Central memory CD4-positive, alpha-beta T cell (primary cell): Measurements from ENCODE around the gene SRMS.

Experiments used
- DNase-seq: peaks from one replicate; pipeline ENCODE4 v3.0.0; 2022

Gene SRMS

DNA sequence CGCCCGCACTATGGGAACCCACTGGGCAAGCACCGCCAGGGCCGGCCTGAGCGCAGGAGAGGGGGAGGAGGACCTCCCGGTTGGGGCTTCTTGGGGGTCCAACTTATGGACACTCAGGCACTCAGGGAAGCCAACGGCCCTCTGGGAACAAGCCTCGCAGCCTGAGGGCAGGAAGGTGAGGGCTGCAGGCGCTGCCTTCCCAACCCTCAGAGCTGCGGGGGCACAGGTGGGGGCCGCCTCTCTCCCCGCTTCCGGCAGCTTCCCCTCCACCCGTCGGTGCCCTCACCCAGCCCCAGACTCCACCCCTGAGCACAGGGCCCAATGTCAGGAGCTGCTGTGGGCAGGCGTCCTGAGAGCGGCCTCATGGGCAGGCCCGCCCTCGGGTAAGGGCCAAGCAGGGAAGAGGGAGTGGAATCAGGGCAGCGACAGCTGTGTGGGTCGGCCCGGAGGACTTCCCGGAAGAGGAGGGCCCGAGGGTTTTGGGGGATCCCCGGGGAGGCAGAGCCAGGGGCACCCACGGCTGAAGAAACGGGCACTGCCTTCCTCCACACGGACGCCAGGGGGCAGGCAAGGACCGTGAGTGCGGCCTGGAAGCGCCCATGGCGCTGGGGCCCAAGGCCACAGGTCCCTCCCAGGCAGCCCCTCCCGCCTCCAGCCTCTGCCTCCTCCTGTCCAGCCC is 9.9 kb downstream of the SRMS start:
- peak; percentile 92 for DNase-seq

DNA sequence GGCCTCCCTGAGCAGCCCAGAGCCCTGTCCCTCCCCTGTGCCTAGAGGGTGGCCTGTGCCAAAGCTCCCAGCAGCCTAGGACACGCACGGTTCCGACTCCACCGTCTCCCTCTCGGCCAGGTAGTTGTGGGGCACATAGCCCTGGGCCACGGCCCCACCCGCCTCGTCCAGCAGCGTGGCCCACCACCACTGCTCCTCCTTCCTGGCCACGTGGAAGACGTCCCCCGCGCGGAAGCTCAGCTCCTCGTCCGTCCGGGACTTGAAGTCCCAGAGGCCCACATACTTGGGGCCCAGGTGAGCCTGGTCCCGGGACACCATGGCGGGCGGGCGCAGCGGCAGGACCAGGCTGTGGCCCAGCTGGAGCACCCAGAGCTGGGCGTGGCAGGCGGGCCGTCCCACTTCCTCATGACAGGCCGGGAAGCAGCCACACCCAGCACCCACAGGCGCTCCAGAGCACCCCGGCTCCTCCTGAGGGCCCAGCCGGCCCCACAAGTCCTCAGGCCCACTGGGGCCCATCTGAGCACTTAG is 10.5 kb downstream of the SRMS start, which contains the start of gene PTK6:
Gene PTK6 (minus strand): TSS at position 380 of the 528 bp plus-strand sequence. CDS start 62 bp downstream, at position 318.
- no peak for DNase-seq

DNA sequence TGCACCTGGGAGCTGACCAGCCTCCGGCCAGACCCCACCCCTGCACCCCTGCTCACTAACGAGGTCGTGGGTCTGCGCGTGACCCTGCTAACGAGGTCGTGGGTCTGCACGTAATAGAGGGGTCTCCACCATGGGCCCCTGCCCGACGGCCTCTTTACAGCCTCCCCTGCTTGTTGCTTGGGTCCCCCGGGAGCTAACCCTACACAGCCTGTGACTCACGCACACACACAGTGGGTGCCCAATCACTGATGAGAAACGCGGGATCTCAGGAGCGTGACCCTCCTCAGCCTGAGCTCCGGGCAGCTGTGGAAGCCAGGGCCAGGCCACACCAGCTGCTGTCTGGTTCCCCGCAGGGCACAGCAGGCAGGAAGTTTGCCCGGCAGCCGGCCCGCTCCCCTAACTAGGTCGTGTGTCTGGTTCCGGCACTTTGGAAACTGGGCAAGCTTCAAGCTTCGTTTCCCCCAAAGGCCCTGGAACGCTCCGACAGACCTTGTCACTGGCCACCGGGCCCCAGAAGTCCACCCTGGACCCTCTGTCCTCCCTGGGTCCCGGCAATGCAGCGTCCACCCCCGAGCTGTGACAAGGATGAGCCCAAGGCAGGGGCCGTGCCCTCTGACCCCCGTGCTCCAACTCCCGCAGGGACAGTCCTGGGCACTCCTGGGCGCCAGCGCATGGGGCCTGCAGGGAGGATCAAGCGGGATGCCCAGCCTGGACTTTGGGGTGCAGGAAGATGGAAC is 11.1 kb downstream of the SRMS start:
- no peak for DNase-seq

DNA sequence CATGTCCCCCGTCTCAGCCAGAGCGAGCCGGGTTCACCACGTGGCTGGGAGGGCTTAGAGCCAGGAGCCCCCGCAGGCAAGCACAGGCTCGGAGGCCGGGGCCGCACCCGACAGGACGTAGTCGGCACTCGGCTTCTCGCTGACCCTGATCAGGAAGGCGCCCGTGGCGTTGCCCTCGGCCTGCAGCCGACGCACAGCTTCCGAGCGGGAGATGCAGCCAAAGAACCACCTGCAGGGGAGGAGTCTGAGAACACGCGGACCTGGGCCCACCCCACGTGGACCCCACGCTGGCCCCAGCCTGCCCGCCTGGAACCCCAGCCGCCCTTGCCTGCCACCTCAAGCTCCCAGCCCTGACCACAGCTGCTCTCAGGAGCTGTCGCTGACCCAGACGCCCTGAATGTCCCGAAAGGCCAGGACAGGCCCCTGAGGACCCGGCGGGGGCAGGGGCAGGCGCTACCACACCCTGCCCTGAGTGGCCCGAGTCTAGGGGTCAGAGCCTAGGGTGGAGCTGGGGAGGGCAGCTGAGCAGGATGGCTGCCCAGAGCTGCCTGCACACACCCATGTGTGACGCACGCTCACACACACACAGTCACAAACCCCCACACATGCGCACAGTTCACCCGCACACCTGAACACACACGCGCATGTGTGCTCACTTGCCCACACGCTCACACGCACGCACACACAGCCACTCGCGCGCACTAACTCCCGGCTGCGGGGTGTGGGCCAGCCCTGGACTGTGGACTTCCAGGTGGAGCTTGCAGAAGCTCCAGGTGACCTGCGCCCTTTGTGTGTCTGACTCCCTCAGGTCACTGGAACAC is 12.5 kb downstream of the SRMS start:
- no peak for DNase-seq

DNA sequence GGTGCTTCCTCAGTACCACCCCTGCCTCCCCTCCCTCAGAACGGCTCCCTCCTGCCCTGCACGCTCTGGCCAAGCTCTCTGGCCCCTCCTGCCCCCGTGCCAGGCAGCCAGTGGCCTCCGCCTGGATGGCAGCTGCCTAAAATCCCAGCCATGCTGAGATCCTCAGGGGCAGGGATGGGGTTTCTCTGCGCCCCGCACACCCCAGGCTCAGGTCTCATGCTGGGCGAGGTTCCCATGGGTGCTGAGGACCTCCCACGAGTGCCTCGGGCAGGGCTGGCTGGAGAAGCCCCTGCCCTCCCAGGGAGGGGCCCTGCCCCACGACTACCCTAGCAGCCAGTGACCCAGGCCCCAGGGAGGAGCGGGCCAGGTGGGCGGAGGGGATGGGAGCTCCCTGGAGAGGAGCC is 13.1 kb downstream of the SRMS start:
- DNase-seq = no peak

DNA sequence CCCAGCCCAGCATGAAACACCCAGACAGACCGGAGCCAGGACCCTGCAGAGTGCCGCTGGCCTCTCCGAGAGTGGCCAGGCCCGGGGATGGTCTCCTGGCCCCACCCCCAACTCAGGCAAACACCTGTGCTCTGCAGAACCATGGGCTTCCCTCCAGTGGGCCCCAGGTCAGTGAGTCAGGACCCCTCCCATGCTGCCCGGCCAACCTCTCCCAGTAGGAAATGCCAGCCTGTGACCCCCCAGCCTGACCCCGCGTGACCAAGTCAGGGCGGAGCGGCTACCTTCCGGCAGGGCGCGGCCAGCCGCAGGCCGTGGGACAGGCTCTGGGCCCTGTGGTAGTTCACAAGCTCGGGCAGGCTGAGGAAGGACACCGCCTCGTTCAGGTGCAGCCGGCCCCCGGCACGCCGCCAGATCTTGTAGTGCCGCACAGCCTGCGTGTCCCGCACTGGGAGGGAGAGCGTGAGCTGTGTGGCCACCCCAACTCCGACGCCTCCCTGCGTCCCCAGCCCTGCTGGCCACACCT is 13.6 kb downstream of the SRMS start:
- no peak for DNase-seq

DNA sequence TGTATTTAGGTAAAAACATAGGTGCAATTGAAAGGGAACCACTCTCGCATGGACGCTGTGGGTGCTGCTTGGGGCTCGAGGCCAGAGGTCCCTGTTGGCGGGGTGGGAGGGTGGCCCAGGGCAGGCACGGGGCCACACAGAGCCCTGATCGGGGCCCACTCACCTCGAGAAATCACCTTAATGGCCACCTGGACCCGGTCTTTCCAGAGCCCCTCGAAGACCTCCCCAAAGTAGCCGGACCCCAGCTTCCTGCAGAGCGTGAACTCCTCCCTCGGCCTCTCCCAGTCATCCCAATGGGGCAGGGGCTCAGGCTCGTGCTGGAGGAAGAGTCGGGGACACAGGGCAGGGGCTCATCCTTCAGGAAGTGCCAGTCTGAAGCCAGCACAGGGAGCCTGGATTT is 14.2 kb downstream of the SRMS start:
- no peak for DNase-seq

DNA sequence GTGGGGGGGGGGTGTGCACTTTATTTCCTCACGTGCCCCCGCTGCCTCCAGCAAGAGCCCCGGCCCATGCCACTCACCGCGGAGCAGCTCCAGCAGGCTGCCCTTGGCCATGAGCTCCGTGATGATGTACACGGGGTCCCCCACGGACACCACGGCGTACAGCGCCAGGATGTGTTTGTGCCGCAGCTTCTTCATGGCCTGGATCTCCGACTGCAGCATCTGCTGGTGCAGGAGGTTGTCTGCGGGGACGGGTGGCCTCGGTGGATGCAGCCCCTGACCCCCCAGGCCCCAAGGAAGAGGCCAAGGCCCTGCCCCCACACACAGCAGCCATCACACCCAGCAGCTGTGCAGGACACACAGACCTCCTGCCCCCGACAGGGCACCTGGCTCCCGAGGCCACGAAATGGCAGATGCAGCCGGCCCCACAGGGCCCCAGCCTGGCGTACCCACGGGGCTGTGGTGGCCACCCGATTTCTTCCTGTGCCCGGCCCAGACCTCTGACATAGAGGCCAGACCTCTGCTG is 15.0 kb downstream of the SRMS start:
- no peak for DNase-seq

DNA sequence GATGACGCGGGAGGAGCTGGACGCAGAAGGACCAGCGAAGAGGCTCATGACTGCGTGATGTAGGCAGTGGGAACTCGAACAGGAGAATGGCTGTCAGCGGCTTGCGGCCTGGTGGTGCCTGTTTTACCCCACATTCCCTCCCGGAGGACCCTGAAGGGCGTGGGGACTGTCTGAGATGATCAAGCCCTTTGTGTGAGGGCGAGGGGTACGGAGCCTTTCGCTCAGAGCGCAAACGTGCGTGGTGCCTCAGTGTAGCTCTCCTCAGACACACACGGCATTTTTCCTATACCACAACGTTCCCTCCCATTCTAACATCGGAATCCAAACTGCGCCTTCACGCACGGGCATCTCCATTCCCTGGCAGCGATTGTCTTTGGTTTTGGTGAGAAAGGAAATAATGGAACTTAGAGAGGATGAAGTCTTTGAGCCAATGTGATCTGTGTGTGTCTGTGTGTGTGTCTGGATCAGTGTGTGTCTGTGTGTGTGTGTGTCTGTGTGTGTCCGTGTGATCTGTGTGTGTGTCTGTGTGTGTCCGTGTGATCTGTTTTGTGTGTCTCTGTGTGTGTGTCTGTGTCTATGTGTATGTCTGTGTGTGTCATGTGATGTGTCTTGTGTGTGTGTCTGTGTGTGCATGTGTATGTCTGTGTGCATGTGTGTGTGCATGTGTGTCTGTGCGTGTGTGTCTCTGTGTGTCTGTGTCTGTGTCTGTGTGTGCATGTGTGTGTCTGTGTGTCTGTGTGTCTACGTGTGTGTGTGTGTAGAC is 15.7 kb downstream of the SRMS start:
- DNase-seq = no peak

DNA sequence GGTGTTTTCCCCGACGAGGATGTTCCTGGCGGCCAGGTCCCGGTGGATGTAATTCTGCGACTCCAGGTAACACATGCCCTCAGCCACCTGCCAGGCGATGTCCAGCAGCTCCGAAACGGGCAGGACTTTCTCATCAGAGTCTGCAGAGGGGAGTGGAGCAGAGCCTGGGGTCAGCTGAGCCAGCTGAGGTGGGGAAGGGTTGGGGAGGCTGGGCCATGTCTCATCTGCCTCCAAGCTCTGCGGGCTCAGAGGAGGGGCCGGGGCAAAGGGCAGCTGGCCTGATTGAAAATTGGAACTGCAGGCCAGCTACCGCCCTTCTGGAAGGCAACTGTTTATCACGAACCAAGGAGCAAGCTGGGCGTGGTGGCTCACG is 16.8 kb downstream of the SRMS start:
- no peak for DNase-seq

DNA sequence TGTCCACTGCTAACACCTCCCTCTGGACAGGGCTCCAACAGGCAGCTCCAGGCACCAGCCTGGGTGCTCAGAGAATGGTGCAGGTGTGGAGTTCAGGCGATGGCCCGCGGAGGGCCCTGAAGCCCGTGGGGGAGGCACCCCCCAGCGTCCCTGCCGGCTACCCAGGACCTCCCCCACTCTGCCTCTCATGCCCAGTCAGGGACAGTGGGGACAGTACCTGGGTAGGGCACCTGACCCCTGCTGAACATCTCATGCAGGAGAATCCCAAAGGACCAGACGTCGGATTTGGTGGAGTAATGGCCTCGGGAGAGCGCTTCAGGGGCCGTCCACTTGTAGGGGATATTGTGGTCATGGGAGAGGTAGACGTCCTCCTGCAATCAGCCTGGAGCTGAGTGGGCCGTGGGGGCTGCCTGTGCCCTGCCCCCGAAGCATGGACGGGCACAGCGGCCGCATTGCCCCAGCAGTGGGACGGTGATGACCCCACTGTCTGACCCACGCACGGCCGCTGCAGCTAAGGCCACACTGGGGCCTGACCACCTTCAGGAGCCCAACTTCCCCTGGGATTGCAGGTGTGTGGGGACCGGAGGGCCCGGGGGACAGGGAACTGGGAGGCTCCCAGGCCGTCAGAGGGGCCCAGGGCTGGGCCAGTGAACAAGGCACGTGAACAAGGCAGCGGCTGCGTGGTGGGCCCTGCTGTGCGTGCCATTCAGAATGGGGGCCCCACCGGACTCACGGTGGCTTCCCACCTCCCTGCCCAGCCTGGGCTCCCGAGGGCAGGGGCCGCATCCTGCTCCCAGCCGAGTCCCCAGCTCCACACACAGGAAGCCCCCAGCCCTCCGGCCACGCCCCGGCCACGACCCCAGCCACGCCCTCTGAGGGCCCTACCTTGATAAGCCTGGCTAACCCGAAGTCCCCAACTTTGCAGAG is 17.4 kb downstream of the SRMS start:
- DNase-seq = no peak

DNA sequence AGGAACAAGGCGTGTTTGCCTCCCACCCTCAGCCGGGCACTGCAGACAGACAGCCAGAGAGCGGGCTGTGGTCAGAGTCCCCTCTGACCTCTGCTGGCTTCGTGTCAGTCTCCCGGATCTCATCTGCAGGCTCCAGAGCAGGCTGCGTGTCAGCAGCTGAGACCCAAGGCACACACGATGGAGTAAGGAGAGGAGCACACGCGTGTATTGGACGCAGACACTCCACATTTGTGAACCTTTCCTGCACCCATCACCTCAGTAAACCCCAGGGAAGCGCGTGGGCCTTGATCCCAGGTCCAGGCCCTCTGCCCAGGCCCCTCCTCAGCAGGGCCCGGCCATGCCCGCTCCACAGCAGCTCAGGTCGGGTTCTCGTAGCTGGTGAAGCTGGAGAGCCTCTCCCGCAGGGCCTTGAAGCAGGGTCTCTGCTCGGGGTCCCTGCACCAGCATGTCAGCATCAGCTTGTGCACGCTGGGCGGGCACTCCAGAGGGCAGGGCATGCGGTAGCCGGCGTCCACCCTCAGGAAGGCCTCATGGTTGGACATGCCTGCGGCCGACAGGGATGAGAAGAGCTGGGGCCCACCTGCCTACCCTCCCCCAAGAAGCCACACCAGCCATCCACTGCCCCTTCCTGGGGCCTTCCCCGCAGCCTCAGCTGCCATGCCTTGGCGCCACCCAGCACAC is 18.2 kb downstream of the SRMS start:
- no peak for DNase-seq

DNA sequence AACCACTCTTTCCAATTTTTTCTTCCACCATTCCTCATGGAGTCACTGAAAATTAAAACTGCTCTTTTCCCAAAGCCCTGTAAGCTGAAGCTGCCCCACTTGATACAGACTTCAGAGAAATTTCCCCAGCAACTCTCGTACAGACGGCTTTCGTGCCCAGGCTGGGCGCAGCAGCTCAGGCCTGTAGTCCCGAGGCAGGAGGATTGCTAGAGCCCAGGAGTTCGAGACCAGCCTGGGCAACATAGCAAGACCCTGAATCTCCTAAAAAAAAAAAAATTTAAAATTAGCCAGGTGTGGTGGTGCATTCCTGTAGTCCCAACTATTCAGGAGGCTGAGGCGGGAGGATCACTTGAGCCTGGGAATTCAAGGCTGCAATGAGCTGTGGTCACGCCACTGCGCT is 20.4 kb downstream of the SRMS start:
- no peak for DNase-seq

DNA sequence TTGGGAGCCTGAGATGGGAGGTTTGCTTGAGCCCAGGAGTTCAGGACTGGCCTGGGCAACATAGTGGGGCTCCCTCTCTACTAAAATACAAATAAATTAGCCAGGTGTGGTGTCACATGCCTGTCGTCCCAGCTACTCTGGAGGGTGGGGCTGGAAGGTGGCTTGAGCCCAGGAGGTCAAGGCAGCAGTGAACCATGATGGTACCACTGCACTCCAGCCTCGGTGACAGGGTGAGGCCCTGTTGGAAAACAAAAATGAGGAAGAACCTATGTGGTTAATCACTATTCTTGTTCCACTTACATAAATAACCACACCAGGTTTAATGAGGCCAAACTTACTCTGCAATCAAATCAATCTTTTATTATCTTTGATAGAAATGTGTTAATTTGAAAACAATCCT is 21.6 kb downstream of the SRMS start:
- DNase-seq = no peak

DNA sequence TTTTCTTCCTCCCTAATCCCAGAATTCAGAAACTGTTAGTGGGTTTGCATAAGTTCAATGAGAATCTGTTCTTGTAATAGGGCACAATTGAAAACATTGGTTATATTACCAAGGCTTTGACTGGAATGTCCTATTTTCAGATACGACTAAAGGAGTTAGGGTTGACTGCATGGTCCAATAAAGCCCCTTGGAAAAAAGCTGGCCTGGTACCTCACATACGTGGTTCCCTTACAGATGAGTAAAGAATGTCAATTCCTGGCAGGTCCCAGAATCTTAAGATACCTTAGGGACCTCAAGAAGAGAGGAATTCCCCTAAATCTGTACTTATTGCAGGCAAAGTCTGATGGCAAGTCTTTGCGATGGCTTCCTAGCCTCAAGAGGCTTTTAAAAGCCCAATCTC is 22.4 kb downstream of the SRMS start:
- DNase-seq = no peak

DNA sequence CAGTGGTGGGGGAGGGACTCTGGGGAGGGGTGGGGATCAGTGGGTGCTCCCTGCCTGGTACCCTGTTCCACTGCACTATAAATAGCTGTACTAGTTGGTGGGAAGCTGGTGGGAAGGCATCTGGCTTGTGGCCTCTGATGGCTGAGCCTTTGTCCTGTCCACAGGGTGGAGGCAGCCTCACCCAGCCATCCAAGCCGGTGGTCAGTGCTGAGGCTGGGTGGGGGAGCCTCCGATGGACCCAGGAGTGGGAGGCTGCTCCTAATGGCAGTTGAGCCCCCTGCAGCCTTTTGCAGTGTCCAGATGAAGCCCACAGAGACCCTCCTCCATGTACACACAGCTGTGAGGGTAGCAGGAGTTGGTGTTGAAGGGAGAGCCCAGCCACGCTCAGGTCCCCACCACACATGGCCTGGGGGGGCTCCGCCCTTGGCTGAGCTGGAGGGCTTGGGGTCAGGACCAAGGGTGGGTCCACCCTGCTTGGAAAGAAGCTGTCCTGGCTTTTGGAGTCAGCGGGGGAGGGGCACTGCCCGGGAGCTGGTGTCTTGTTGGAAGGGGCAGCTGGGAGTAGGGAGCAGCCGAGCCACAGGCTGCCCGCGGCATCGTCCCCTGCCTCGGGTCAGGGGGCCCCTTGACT is 24.5 kb downstream of the SRMS start:
- no peak for DNase-seq

DNA sequence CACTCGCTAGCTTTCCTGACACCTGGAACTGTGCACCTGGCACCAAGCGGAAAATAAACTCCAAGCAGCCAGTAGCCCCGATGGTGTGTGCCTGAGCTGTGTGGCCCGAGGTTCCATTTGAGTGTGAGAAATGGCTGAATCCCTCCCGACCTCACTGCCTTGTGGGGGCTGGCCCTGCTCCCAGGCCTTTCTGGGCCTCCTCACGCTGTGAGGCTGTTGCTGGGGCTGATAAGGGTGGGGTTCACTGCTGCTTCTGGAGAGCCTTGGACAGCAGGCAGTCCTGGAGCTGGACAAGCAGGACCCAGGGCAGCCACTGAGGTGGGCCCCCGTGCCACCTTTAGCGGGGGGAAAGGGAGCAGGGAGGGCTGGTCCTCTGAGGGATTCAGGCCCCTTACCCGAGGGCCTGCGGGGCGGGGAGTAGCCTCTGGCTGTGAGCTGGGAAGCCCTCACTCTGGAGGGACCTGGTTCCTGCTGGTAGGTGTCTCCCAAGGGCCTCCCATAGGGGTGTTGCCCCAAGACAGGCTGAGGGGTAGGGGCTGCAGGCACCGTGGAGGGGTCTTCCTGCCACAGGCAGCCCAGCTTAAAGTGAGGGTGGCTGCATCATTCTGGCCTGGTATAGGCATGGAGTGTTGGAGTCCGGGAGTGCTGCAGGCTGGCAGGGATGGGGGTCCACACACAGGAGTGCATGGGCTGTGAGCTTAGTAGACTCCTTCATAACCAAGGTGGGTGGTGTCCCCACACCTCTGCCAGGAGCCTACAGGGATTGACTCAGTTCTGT is 25.3 kb downstream of the SRMS start:
- no peak for DNase-seq

DNA sequence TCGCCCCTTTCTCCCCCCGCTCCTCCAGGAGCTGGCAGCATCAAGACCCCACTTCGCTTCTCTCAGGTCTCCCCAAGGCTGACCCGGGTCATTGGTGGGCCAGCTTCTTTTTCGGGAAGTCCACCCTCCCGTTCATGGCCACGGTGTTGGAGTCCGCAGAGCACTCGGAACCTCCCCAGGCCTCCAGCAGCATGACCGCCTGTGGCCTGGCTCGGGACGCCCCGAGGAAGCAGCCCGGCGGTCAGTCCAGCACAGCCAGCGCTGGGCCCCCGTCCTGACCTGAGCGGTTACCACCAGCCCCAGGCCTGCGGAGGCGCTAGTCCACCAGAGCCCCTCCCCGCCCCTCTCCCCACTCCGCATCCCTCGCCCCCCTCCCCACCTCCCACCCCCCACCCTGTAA is 25.9 kb downstream of the SRMS start:
- no peak for DNase-seq
